Stimulated activated CD4-positive, alpha-beta T cell treated with anti-CD3 and anti-CD28 coated beads, Interleukin-2, amount 100 ng/mL, for 24 hours (primary cell): Measurements from ENCODE around the gene UNC119B.
"Not testable (repeated sequence)": the region's sequence is repeated elsewhere in the genome, so short reads cannot be mapped to it uniquely, and the experiment has no call there.

Experiments used
- DNase-seq, 2 donors: peaks; one replicate each; pipeline ENCODE4 v3.0.0-alpha.2; 2020

UNC119B gene

DNA sequence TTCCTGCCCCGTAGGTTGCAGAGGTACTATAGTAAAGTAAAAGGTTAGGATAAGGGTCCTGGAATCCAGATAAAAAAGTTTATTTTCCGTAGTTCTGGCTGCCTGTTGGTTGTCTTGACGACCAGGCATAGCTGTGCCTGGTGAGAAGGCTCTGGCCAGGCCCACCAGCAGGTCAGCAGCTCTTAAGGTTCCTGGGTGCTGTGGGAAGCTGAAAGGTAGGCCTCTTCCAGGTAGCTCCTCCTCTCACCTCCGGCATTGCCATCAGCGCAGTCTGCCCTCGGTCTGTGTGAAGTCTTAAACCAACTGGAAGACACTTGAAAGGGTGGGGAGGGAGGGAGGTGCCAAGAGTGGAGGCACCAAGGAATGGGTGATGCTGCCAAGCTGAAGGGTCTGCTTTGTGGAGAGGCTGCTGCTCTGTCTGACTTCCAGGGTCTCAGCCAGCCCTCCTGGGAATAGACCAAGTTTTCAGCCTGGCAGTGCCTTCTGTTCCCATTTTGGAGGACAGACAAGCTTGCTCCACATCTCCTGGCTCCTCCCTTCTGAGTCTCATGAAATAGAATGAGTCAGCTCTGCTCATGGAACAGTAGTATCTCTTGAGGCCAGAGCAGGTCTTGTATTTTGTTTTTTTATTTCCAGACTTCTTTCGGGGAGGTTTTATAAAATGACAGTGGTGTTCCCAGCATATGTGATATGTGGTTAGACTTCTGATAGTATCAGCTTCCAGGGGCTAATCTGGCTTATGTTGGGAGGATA is 10.2 kb downstream of the UNC119B start:
- no peak for DNase-seq

DNA sequence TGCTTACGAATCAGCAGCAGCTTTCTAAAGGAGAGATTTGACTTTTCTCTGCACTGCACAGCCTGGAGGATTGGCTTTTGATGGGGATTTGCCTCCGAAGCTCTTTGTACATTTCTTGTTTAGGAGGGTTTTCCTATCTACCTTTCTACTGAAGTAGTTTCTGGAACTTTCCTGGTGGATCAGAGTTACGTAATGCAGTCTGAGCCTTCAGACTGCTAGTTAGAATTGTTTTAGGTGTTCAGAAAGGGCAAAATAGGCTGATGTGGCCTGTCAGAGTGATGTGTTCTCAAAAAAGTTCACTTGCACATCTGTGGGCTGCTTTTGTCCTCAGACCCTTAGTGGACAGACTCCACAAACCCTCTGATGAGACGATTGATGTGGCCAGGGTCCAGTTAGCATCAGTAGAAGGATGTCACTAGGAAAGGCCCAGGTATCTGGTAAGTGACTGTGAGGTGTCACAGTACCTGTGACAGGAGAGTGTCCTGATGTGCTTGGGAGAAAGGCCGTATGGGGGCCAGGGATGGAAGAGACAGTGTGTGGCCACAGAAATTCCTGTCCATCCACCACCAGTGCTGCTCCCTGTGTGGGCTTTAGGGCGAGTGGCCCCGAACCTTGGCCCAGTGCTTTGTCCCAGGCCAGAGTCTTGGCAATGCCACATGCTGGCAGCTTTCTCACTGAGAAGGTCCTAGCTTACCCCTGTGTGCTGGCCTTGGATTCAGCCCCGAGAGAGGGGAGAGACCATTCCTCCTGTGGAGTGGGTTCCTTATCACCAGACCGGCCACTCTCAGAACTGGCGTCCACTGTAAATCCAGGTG is 10.9 kb downstream of the UNC119B start:
- no peak for DNase-seq

DNA sequence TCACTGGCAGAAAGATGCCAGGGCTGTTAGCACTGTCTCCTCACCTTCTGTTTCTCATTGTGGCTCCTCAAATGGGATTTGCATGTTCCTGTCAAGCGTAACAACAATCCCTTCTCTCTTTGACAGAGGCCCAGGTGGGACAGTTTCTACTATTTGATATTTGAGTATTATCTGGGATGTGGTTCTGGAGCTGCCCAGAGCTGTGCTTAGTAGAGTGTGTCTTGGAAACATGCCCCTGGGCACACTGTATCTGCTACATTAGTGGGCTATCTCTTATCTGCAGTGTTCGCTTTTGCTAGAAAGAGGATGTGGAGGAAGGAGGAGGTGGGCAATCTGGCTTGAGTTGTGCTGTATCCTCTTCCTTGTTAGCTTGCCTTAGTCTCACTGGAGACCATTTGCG is 11.6 kb downstream of the UNC119B start:
- no peak for DNase-seq

DNA sequence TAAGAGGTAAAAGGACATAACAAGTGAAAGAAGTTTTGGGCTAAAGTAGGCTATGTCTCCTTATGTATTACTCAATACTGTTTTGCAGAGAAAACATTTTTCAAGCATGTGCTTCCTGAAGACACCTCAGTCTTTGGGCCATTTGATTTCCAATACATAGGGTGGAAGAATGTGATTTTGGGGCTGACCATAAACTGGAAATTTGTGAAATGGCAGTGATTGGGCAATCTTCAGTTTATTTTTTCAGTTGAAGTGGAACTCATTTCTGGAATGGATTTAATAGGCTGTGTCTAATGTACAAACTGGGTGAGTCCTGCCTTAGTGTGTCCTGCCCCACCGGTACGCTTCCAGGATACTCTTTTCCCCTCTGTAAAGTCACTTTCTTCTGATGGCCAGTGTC is 12.5 kb downstream of the UNC119B start:
- no peak for DNase-seq

DNA sequence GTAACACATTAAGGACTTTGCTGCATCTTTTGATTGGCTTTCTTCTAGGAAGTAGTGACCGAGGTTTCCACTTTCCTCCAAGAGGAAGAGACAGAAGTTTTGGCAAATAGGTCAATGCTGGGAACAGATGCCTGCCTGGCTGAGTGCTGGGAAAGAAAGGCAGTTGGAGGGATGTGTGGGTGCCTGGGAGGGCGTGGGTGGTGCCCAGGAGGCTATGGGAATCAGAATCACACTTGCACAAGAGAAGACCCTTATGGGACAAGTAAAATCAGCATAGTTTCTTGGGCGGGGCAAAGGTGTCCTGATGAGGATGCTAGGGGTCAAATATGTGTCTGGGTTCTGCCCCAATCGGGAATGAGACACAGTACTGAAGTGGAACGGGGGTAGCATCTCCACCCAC is 14.5 kb downstream of the UNC119B start:
- DNase-seq, result no peak

DNA sequence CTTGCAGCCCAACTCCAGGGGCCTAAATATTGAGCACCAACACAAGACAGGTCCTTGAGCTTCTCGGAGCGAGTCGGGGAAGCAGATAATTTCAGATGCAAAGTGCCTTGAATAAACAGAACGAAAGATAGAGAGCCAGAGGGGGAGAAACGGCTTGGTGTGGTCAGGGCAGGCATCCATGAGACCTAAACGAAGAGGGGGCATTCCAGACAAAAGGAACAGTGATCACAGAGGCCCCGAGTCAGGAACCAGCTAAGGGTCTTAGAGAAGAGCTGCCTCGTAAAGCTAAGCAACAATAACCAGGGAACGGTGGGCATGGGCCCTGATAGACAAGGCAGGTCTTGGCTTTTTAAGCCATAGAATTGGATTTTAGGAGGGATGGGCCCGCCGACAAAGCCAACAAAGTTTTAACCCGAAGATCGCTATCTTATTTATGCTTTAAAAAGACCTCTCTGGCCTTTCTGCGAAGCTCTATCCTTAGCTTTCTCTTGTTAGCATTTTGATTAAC is 14.9 kb downstream of the UNC119B start:
- no peak for DNase-seq

DNA sequence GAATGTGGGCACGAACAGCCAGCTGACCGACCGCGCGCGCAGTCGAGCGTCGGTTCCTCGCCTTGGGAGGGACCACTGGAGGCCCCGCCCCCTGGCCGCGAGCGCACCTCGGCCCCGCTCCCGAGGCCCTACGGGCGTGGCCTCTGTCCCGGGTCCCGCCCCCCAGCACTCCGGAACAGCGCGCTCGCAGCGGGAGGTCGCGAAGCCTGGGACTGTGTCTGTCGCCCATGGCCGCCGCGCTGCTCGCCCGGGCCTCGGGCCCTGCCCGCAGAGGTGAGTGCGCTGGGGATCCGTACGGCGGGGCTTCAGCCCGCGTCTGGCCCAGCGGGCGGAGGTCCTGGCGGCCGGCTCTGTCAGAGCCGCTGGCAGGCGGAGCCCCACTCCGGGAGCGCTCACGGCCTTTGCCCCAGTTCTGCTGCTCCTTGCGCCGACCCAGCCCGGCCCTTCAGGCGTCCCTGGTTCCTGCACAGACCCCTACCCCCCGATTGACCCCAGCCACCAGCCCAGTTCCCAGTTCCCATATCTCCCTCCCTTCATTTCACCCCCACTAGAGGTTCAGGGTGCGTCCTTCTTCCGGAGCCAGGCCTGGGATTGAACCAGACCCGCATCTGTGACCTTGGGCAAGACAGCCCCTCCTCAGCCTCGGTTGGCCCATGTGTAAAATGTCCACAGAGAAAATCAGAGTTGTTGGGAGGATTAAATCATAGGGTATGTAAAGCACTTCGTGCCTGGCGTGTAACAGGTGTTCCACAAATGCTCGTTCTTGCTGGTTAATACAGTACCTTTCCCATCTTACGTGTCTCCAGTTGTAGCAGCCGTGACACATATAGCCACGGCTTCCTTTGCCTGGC is 15.6 kb downstream of the UNC119B start, which contains the start of gene ACADS:
Gene ACADS (plus strand): TSS at position 168 of the 851 bp plus-strand sequence. CDS start 60 bp downstream, at position 228.
- peak; percentile 92 to 95 for DNase-seq

DNA sequence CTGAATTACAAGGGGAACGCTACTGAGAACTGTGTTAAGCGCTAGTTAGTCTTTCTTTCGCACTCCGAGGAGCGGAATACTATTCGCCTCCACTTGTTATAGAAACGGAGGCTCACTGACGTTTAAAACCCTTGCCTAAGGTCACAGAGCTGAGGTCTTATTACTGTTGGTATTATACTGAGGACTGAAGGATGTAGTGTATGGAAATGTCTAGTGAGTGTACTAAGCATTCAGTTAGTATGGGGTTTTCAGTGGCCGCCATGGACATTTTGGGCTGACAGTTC is 16.2 kb downstream of the UNC119B start:
- DNase-seq, result no peak

DNA sequence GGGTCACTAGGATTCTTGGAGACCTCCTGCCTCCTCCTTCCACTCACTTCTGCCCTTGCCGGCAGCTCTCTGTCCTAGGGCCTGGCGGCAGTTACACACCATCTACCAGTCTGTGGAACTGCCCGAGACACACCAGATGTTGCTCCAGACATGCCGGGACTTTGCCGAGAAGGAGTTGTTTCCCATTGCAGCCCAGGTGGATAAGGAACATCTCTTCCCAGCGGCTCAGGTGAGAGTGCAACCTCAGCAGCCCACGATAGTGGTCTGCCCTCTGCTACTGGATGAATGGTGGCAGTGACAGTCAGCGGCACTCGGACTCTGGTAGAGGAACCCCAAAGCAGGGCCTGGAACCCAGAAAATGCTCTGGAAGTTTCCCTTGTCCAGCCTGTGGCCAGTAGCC is 16.7 kb downstream of the UNC119B start:
- no peak for DNase-seq

DNA sequence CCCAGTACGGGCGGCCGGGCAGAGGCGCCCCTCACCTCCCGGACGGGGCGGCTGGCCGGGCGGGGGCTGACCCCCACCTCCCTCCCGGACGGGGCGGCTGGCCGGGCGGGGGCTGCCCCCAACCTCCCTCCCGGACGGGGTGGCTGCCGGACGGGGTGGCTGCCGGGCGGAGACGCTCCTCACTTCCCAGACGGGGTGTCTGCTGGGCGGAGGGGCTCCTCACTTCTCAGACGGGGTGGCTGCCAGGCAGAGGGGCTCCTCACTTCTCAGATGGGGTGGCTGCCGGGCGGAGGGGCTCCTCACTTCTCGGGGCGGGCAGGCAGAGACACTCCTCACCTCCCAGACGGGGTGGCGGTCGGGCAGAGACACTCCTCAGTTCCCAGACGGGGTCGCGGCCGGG is 21.9 kb downstream of the UNC119B start:
- DNase-seq, result not testable (repeated sequence)

DNA sequence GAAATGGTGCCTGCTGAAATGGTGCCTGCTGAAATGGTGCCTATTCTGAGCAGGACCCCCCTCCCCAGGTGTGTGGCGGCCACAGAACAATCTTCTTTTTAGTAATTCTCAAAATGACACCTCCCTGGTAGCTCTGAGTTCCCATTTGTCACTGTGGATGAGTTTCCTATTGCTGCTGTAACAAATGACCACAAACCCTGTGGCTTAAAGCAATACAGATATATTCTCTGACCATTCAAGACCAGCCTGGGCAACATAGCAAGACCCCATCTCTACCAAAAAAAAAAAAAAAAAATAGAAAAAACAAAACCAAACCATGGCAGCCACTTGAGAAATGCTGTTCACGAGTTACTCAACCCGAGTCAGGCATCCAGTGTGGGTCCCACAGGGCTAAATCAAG is 23.3 kb downstream of the UNC119B start:
- DNase-seq, result no peak

DNA sequence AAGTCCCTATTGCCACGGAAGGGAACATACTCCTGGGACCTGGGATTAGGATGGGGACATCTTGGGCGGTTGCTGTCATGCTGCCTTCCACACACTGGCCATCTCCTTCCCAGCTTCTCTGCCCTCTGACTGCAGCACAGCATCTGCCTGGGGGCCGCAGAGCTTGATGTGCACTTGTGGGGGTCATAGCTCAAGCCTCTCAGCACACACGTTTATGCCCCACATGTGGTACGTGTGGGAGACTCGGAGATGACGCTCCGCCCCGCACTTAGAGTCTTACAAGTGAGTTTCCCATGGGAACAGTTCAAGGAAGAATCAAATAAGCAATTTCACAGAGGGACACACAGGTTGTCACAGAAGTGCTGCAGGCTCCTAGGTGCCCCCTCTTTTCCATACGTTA is 24.0 kb downstream of the UNC119B start:
- no peak for DNase-seq

DNA sequence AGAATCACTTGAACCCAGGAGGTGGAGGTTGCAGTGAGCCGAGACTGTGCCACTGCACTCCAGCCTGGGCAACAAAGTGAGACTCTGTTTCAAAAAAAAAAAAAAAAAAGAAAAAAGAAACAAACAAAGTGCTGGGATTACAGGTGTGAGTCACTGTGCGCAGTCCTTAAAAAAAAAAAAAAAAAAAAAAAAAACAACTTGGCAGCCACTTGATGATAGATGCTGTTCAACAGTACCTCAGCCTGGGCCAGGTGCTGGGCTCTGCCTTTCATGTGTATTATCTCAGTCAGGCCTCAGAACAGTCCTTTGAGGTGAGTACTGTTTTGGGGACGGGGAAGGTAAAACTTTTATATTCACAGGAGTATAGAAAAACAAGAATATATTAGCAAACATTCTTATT is 24.9 kb downstream of the UNC119B start:
- no peak for DNase-seq

DNA sequence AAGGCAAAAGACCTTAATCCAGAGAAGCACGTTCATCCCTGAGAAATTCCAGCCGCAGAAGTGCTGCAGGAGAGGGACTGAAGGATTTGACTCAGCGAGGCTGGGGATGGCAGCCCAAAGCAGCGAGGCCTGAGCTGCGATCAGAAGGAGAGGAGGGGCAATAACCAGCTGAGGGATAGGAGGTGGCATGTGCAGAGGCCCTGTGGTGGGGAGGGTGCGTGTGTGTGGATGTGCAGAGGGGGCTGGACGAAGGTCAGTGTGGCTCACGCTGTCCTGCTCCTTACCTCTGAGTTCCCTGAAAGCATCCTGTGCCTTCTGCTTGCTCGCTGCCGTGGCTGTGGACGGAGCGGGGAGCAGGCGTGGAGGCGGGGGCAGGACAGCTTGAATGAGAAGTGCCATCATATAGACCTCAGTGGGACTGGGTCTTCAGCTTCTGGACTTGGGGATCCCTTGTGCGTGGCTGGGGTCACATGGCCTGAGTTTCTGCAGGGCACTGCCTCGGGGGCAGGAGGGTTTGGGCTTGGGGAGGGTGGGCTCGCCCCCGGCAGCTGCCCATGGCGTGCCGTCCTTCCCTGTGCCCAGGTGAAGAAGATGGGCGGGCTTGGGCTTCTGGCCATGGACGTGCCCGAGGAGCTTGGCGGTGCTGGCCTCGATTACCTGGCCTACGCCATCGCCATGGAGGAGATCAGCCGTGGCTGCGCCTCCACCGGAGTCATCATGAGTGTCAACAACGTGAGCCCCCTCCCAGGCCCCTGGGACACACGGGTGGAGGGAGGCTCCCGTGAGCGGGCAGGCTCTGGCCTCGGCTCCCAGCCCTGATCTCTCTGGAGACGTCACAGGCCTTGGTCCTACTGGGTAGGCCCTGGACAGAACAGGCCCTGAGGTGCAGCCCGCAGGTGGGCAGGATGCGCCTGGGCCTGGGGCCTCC is 26.4 kb downstream of the UNC119B start:
- no peak for DNase-seq

DNA sequence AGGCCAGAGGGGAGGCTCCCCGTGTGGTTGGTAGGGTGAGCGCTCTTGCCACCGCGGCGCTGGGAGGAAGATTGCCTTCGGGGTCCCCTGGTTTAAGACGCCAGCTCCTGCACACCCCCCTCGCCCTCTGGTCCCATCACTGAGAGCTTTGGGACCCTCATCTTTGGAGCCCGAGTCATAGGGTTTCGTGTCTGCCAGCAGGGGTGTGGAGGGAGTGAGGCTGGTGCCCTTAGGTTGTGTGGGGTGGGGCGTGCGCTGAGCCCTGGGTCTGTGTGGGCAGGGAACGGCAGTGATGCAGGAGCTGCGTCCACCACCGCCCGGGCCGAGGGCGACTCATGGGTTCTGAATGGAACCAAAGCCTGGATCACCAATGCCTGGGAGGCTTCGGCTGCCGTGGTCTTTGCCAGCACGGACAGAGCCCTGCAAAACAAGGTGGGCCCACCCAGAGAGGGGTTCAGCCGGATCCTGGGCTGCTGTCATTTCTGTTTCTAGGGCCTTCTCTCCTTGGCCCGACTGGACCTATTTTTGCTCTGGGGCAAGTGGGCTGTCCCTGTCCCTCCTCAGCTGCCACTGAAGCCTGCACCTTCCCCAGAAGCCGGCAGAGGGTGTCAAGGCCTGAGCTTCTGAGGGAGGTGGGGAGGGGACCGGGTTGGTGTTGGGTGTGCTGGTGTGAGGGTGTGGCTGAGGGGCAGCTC is 27.4 kb downstream of the UNC119B start:
- DNase-seq, result no peak

DNA sequence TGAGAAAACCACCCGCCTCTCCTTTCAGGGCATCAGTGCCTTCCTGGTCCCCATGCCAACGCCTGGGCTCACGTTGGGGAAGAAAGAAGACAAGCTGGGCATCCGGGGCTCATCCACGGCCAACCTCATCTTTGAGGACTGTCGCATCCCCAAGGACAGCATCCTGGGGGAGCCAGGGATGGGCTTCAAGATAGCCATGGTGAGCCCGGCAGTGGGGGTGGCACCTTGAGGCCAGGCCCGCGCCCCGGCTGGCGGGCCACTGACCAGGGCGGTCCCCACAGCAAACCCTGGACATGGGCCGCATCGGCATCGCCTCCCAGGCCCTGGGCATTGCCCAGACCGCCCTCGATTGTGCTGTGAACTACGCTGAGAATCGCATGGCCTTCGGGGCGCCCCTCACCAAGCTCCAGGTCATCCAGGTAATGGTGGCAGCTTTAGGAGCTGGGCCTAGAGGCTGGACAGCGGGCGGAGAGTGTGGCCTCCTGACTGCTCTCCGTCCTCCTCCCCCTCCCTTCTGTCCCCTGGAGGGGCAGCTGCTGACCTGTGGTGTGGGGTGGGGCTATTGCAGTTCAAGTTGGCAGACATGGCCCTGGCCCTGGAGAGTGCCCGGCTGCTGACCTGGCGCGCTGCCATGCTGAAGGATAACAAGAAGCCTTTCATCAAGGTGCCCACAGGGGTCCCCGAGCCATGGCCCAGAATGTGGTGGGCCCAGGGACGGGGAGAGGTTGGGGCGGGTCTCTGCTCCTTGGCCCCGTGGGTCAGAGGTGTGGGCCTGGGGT is 28.2 kb downstream of the UNC119B start:
- no peak for DNase-seq

DNA sequence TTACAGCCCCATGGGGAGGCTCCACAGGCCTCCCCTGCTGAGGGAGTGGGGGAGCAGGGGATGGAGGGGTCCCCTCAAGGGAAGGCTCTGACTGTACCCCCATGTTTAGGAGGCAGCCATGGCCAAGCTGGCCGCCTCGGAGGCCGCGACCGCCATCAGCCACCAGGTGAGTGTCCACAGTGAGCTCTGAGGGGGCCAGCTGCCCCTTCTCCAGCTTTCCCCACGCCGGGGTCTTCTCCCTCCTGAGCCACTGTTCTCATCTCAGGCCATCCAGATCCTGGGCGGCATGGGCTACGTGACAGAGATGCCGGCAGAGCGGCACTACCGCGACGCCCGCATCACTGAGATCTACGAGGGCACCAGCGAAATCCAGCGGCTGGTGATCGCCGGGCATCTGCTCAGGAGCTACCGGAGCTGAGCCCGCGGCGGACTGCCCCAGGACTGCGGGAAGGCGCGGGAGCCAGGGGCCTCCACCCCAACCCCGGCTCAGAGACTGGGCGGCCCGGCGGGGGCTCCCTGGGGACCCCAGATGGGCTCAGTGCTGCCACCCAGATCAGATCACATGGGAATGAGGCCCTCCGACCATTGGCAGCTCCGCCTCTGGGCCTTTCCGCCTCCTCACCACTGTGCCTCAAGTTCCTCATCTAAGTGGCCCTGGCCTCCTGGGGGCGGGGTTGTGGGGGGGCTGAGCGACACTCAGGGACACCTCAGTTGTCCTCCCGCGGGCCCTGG is 28.9 kb downstream of the UNC119B start:
- no peak for DNase-seq

DNA sequence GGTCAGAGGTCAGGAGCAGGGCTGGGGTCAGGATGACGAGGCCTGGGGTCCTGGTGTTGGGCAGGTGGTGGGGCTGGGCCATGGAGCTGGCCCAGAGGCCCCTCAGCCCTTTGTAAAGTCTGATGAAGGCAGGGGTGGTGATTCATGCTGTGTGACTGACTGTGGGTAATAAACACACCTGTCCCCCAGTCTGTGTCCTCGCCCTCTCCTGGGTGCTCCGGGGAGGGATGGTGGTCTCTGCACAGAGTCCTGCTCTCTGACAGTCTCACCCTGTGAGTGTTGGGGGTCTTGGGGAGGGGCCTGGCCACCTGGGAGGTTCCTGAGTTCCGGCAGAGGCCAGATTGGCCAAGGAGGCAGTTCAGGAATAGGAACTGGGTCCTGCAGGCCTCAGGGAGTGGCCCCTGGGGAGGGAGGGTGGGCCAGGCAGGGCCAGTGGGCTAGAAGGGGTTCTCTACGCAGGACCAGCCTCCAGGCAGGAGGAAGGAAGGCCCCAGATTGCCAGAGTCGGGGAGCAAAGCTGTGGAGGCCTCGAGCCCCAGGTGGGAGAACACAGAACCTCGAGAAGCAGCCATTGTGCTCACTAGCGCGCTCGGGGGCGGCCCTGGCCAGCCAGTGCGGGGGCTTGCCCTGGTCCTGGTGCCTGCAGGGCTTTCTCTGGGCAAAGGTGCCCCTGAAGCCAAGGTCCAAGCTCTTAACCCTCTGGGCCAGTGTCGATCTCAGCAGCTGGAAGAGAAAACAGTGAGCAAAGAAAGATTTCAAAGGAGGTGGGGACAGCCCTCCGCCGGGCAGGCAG is 29.8 kb downstream of the UNC119B start:
- no peak for DNase-seq

DNA sequence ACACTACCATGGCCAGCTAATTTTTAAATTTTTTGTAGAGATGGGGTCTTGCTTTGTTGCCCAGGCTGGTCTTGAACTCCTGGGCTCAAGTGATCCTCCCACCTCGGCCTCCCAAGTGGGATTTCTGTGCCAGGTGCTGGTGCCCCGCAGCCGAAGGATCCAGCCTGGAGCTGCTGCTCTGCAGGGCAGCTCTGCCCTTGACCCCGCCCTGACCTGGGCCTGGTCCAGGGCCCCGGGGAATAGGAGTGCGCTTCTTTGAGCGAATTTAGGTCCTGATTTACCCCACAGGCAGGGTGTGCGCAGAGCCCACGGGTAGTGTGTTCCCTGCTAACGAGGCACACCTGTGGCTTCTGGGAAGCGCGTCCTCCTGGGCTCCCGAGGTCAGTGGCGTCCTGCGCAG is 30.6 kb downstream of the UNC119B start:
- DNase-seq, result no peak
